Calu3 (cell line): ENCODE data around the gene ZMYND10. TPM values are rescaled to one million over a fixed set of nuclear protein-coding genes. Genes with fewer than 3 reads are reported as not detected.

Experiments
- BruUV-seq: library from RNA; stranded (reverse); fragments of 400-500 nt; replicated peaks from 2 replicates; lab custom pipeline; 2021; lab: Mats Ljungman, UMichigan
- CTCF ChIA-PET: fragments of 300-600 bp; sonication (Branson Sonifier 250); formaldehyde crosslinking; loops from one replicate; lab custom pipeline; 2022; ENCODE audit warnings: antibody characterized with exemption; lab: Charles Lee
- DNase-seq: peaks from one replicate; pipeline ENCODE4 v3.0.0; 2022
- H3K27ac Mint-ChIP-seq: one replicate; pipeline ENCODE4 v1.8.0; 2022; ENCODE audit warnings: mixed read lengths; ENCODE audit not compliant: unreplicated experiment
- H3K27me3 Mint-ChIP-seq: one replicate; pipeline ENCODE4 v1.8.0; 2022; ENCODE audit warnings: mixed read lengths; ENCODE audit not compliant: unreplicated experiment
- H3K36me3 Mint-ChIP-seq: one replicate; pipeline ENCODE4 v1.8.0; 2022; ENCODE audit warnings: mild to moderate bottlenecking, moderate library complexity, mixed read lengths; ENCODE audit not compliant: insufficient read depth, unreplicated experiment
- H3K4me1 Mint-ChIP-seq: one replicate; pipeline ENCODE4 v1.8.0; 2022; ENCODE audit warnings: mild to moderate bottlenecking, low read depth, mixed read lengths; ENCODE audit not compliant: unreplicated experiment
- H3K4me3 Mint-ChIP-seq: one replicate; pipeline ENCODE4 v1.8.0; 2022; ENCODE audit warnings: mild to moderate bottlenecking, low read depth, moderate library complexity, mixed read lengths; ENCODE audit not compliant: unreplicated experiment
- H3K9me3 Mint-ChIP-seq: one replicate; pipeline ENCODE4 v1.8.0; 2022; ENCODE audit warnings: low read depth, mixed read lengths; ENCODE audit not compliant: unreplicated experiment
- intact Hi-C: fragments of 100-400 bp; cut with micrococcal nuclease; formaldehyde crosslinking; loops from one replicate; pipeline ENCODE4 v1.10.0; 2022; ENCODE audit not compliant: unreplicated experiment
- total RNA-seq: library from RNA; stranded (reverse); gene quantifications from 2 replicates; pipeline ENCODE4 v1.2.3, GENCODE V29; 2022
- TF ChIP-seq, protein P1 (sequence below): fragments of 200-600 bp; IDR thresholded peaks from one replicate; pipeline ENCODE4 v1.8.0; 2022; ENCODE audit warnings: antibody characterized with exemption; ENCODE audit not compliant: unreplicated experiment

Gene ZMYND10
- total RNA-seq, 1 experiment from 2014 or later: 0.71 TPM

DNA sequence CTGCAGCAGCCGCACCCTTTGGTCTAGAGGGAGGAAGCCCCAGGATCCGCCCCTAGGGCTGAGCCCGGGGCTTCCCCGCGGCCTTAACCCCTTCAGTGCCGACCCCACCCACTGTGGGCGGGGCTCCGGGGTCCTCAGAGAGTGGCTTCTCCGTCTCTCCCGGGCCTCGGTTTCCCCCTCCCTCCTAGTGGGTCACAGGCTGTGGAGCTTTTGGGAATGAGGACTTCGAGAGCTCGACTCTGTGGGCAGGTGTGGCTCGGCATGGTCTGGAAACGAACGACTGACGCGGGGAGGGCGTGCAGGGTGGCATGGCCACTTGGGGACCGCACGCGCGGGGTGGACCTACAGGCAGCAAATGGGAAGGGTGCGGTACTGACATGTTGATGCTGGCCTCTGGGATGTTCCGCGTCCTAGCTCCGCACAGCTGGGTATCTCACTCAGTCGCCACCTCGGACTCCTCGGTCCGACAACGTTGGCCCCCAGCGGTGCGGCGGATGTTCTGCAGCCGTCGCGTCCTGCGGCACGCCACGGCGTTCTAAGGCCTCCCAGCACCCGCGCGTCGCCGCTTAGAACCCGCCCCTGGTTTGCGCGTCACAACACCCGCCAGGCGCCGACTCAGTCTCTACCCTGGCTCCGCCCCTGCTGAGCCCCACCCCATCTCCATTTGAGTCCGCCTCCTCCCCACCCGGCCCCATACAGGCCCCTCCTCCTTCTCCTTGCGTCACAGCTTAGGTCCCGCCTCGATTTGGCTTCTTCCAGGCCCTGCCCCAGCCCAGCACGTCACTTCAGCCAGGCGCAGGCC, 46.5 kb downstream of the ZMYND10 start, which contains the start of the genes HYAL3 and NAA80:
TSS of gene HYAL3 (minus strand) at position 570 of the 802 bp plus-strand sequence. CDS start 3,803 bp downstream, outside the sequence.
TSS of gene NAA80 (minus strand) at position 570 of the 802 bp plus-strand sequence. CDS start 1,942 bp downstream, outside the sequence.
- Mint-ChIP-seq H3K36me3 (peaks cover 28% of the 10 kb centered on the region), H3K4me1 (peaks cover 24% of the 10 kb centered on the region), H3K27me3 (no peaks in the 10 kb centered on the region), H3K9me3 (no peaks in the 10 kb centered on the region), H3K4me3 (peak within 1 kb of the TSS; percentile 96), H3K27ac (peak within 1 kb of the TSS; percentile 85)
- peak; percentile 99 for DNase-seq
- TSS peak; percentile 38 for BruUV-seq
- TF ChIP-seq, protein P1, sequence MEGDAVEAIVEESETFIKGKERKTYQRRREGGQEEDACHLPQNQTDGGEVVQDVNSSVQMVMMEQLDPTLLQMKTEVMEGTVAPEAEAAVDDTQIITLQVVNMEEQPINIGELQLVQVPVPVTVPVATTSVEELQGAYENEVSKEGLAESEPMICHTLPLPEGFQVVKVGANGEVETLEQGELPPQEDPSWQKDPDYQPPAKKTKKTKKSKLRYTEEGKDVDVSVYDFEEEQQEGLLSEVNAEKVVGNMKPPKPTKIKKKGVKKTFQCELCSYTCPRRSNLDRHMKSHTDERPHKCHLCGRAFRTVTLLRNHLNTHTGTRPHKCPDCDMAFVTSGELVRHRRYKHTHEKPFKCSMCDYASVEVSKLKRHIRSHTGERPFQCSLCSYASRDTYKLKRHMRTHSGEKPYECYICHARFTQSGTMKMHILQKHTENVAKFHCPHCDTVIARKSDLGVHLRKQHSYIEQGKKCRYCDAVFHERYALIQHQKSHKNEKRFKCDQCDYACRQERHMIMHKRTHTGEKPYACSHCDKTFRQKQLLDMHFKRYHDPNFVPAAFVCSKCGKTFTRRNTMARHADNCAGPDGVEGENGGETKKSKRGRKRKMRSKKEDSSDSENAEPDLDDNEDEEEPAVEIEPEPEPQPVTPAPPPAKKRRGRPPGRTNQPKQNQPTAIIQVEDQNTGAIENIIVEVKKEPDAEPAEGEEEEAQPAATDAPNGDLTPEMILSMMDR: peak; percentile 46
- CTCF ChIA-PET: interaction anchor here (0.6 to 1.6 kb wide), 7 partner anchors 18 to 72 kb away, joined by 3 to 7 read pairs (median 5); no protein-coding TSS in a partner anchor
- intact Hi-C loops: no loop called here

DNA sequence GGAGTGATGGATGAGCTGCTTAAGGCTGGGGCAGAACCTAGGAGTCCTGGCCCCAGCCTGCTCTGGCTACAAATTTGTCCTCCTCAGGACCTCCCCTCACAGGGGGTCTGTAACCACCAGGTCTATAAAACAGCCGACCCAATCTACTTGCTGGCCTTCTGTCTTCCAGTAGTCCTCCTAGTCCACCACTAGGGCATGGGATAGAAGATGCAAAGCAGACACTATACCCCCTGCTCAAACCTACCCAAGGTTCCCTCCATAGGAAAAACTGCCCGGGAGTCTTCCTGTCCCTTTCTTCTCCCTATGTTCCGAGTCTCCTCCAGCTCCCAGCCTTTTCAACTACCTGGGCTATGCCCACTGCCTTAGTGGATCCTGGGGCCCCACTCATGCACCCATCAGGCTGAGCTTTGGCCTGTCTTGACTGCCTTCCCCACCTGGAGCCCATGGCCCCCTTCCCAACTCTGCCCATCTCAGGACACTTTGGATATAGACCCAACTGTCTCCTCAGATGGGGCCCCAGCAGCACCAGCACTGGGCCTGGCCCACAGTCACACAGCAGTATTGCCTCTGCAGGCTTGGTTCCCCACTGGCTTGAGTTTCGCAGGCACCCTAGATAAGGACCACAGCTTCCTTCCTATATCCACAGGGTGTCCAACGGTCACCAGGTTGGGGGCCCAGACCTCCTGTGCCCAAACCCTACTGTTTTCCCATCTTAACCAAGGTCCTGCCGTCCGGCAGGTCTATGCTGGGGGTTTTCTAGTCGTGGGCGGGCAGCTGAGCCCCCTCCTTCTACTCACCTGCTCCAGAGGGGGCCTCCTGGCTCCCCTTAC, 47.4 kb downstream of the ZMYND10 start:
- H3K4me3 Mint-ChIP-seq: peak overlapping the region; percentile 96
- peaks cover 25% of the 10 kb centered on the region for H3K4me1 Mint-ChIP-seq
- H3K27me3 Mint-ChIP-seq: no peaks in the 10 kb centered on the region
- DNase-seq: no peak
- no TSS peak for BruUV-seq
- CTCF ChIA-PET: no interaction called here
- TF ChIP-seq, protein P1: no peak
- H3K27ac Mint-ChIP-seq: peak overlapping the region; percentile 85
- peaks cover 28% of the 10 kb centered on the region for H3K36me3 Mint-ChIP-seq
- intact Hi-C loops: no loop called here
- H3K9me3 Mint-ChIP-seq: no peaks in the 10 kb centered on the region

- no TSS peak for BruUV-seq
- H3K4me3 Mint-ChIP-seq: no peak overlapping the region
- H3K9me3 Mint-ChIP-seq: no peaks in the 10 kb centered on the region
- no peak for DNase-seq
- H3K27me3 Mint-ChIP-seq: no peaks in the 10 kb centered on the region
- CTCF ChIA-PET: no interaction called here
- H3K4me1 Mint-ChIP-seq: peaks cover 25% of the 10 kb centered on the region
- no peak overlapping the region for H3K27ac Mint-ChIP-seq
- peaks cover 33% of the 10 kb centered on the region for H3K36me3 Mint-ChIP-seq
- intact Hi-C loops: no loop called here
- TF ChIP-seq, protein P1: no peak
Measured at GRCh38 chr3:50297384-50297775, 48.2 kb downstream of the ZMYND10 start.

GRCh38 chr3:50296721-50297383, 48.7 kb downstream of the ZMYND10 start:
- TF ChIP-seq, protein P1: no peak
- Mint-ChIP-seq H3K27ac (no peak overlapping the region), H3K4me3 (no peak overlapping the region), H3K9me3 (no peaks in the 10 kb centered on the region), H3K27me3 (no peaks in the 10 kb centered on the region), H3K36me3 (peaks cover 38% of the 10 kb centered on the region), H3K4me1 (peaks cover 26% of the 10 kb centered on the region)
- intact Hi-C loops: no loop called here
- no peak for DNase-seq
- no TSS peak for BruUV-seq
- CTCF ChIA-PET: no interaction called here
